NCI-H2171 treated with DMSO at 0.1 percent for 48 hours (cell line): ENCODE results near the gene CARS2.
"Not testable (repeated sequence)": the region's sequence is repeated elsewhere in the genome, so short reads cannot be mapped to it uniquely, and the experiment has no call there.

Source experiments
- DNase-seq: peaks from one replicate; lab custom pipeline; 2025; lab: John Stamatoyannopoulos, UW

Gene CARS2

GRCh38 chr13:110705826-110706569 is at the start of gene CARS2:
TSS of gene CARS2 (minus strand) at chr13:110706116. CDS start at chr13:110706093, 23 bp downstream.
- peak; percentile 93 for DNase-seq

GRCh38 chr13:110748271-110748670 is 42.4 kb upstream of the CARS2 start:
- DNase-seq = no peak

- DNase-seq = no peak
Observed at GRCh38 chr13:110746438-110746837, 40.5 kb upstream of the CARS2 start.

- no peak for DNase-seq
Observed at GRCh38 chr13:110743687-110744086, 37.8 kb upstream of the CARS2 start.

GRCh38 chr13:110737555-110737954 is 31.6 kb upstream of the CARS2 start:
- DNase-seq = no peak

GRCh38 chr13:110734561-110734960 is 28.6 kb upstream of the CARS2 start:
- no peak for DNase-seq

GRCh38 chr13:110731072-110731471 is 25.2 kb upstream of the CARS2 start:
- DNase-seq = no peak

GRCh38 chr13:110726726-110727125 is 20.8 kb upstream of the CARS2 start:
- DNase-seq = no peak

- DNase-seq = not testable (repeated sequence)
Observed at GRCh38 chr13:110726153-110726552, 20.2 kb upstream of the CARS2 start.

- DNase-seq = no peak
Observed at GRCh38 chr13:110723598-110723997, 17.7 kb upstream of the CARS2 start.

GRCh38 chr13:110722971-110723370 is 17.1 kb upstream of the CARS2 start:
- no peak for DNase-seq

GRCh38 chr13:110719036-110719710 is 13.3 kb upstream of the CARS2 start:
- no peak for DNase-seq

- DNase-seq = no peak
Observed at GRCh38 chr13:110716247-110716515, 10.3 kb upstream of the CARS2 start.

GRCh38 chr13:110715395-110716246 is 9.7 kb upstream of the CARS2 start:
- DNase-seq = peak; percentile 99

- DNase-seq = peak; percentile 82
Observed at GRCh38 chr13:110714797-110715394, 9.0 kb upstream of the CARS2 start.

- DNase-seq = peak; percentile 28
Observed at GRCh38 chr13:110713981-110714796, 8.3 kb upstream of the CARS2 start.

GRCh38 chr13:110713642-110713952 is 7.7 kb upstream of the CARS2 start, which contains the start of gene ING1:
TSS of gene ING1 (plus strand) at chr13:110713700. CDS start at chr13:110714150, 450 bp downstream.
- no peak for DNase-seq

- DNase-seq = peak; percentile 99
Observed at GRCh38 chr13:110712849-110713641, 7.1 kb upstream of the CARS2 start.

GRCh38 chr13:110712081-110712848 is 6.3 kb upstream of the CARS2 start:
- DNase-seq = peak; percentile 89
